A549 (cell line): ENCODE results near the gene CTNND2. TPM values are rescaled to one million over a fixed set of nuclear protein-coding genes. Genes with fewer than 3 reads are reported as not detected.

Source experiments
- ATAC-seq, 2 experiments: fragments of 200-7000 bp in 1 of 2; fragments of >200 bp in 1 of 2; cut with Nextera tagmentation in 1 of 2; cut with Tn5 transposase in 1 of 2; 3 replicates each; pipeline versions ENCODE4 v1.8.0 to v1.9.1; 2018 to 2020; ENCODE audit warnings: mild to moderate bottlenecking in 1 of 2, moderate library complexity in 1 of 2
- CTCF ChIA-PET: fragments of 300-600 bp; sonication (Branson Sonifier 250); formaldehyde crosslinking; extraction: SDS; loops from one replicate; lab custom pipeline; 2021; ENCODE audit warnings: antibody characterized with exemption, inconsistent platforms; lab: Yijun Ruan, JAX
- POLR2A ChIA-PET: fragments of 350-600 bp; formaldehyde crosslinking; extraction: SDS; loops from one replicate; lab custom pipeline; 2021; ENCODE audit warnings: antibody characterized with exemption, inconsistent platforms; lab: Yijun Ruan, JAX
- DNase-seq, 2 experiments: peaks; one replicate each; pipeline versions ENCODE4 v3.0.0 to v3.0.0-alpha.2; 2011 to 2016; ENCODE audit warnings: low read depth in 1 of 2, low spot score in 1 of 2
- FAIRE-seq: peaks from 2 replicates; lab custom pipeline; 2011; peaks lifted over from hg19 to GRCh38; lab: Jason Lieb, UNC
- H3K27ac ChIP-seq, 2 experiments: fragments of >200 bp; sonication (Bioruptor Twin); formaldehyde crosslinking; 3 replicates each; pipeline ENCODE4 v1.5.1; 2016 to 2017
- H3K4me1 ChIP-seq: fragments of >200 bp; sonication (Bioruptor Twin); formaldehyde crosslinking; 3 replicates; pipeline ENCODE4 v1.6.1; 2016
- H3K4me2 ChIP-seq: fragments of >200 bp; sonication (Bioruptor Twin); formaldehyde crosslinking; 3 replicates; pipeline ENCODE4 v1.6.1; 2016
- H3K4me3 ChIP-seq: fragments of >200 bp; sonication (Bioruptor Twin); formaldehyde crosslinking; 3 replicates; pipeline ENCODE4 v1.5.1; 2016
- H3K9me3 ChIP-seq: fragments of >200 bp; sonication (Bioruptor Twin); formaldehyde crosslinking; 3 replicates; pipeline ENCODE4 v1.6.1; 2016
- BHLHE40 ChIP-seq: IDR thresholded peaks from 2 replicates; pipeline ENCODE4 v1.6.1; 2012; ENCODE audit warnings: low read depth, low read length, inconsistent platforms
- CBX8 ChIP-seq: fragments of 200-600 bp; sonication (generic); IDR thresholded peaks from 2 replicates; pipeline ENCODE4 v1.6.1; 2016
- CHD2 ChIP-seq: fragments of 150-350 bp; IDR thresholded peaks from 2 replicates; pipeline ENCODE4 v1.6.1; 2014; ENCODE audit warnings: low read length; ENCODE audit not compliant: partially characterized antibody
- FOSB ChIP-seq: fragments of 250-450 bp; sonication (Bioruptor Pico); IDR thresholded peaks from 2 replicates; pipeline ENCODE4 v1.5.0; 2020; ENCODE audit warnings: mild to moderate bottlenecking, moderate library complexity
- FOXS1 ChIP-seq: fragments of 250-450 bp; sonication (Bioruptor Pico); IDR thresholded peaks from 2 replicates; pipeline ENCODE4 v1.5.0; 2020; ENCODE audit warnings: mild to moderate bottlenecking, moderate library complexity
- MAZ ChIP-seq: fragments of 150-350 bp; IDR thresholded peaks from 2 replicates; pipeline ENCODE4 v1.6.1; 2014; ENCODE audit warnings: antibody characterized with exemption, low read depth, low read length, borderline replicate concordance
- NFE2L2 ChIP-seq: fragments of 150-350 bp; conservative IDR thresholded peaks from 2 replicates; pipeline ENCODE4 v1.6.1; 2014; ENCODE audit warnings: low read length
- NR3C1 ChIP-seq: fragments of >200 bp; sonication (Bioruptor Twin); formaldehyde crosslinking; IDR thresholded peaks from 3 replicates; pipeline ENCODE4 v1.6.1; 2017
- POLR2A ChIP-seq: IDR thresholded peaks from 2 replicates; pipeline ENCODE4 v1.6.1; 2012; ENCODE audit warnings: mild to moderate bottlenecking, low read length
- POLR2AphosphoS2 ChIP-seq: conservative IDR thresholded peaks from 2 replicates; pipeline ENCODE4 v1.6.1; 2012; ENCODE audit warnings: low read length, improper control_type of control experiment, inconsistent platforms
- SREBF2 ChIP-seq: fragments of 450-650 bp; IDR thresholded peaks from 2 replicates; pipeline ENCODE4 v1.6.1; 2014; ENCODE audit warnings: mild to moderate bottlenecking, moderate library complexity
- TFCP2L1 ChIP-seq: fragments of 250-450 bp; sonication (Bioruptor Pico); IDR thresholded peaks from 2 replicates; pipeline ENCODE4 v1.5.0; 2021; ENCODE audit warnings: mild to moderate bottlenecking
- TP53 ChIP-seq: fragments of 250-450 bp; sonication (Bioruptor Pico); IDR thresholded peaks from 2 replicates; pipeline ENCODE4 v1.5.0; 2021; ENCODE audit warnings: mild to moderate bottlenecking, moderate library complexity
- ZC3H11A ChIP-seq: fragments of 450-650 bp; IDR thresholded peaks from 2 replicates; pipeline ENCODE4 v1.6.1; 2014; ENCODE audit warnings: antibody characterized with exemption, mild to moderate bottlenecking
- ZNF302 ChIP-seq: fragments of 250-450 bp; sonication (Bioruptor Pico); IDR thresholded peaks from 2 replicates; pipeline ENCODE4 v1.9.0; 2021; ENCODE audit warnings: inconsistent platforms, mild to moderate bottlenecking, moderate library complexity
- ZSCAN20 ChIP-seq: fragments of 250-450 bp; sonication (Bioruptor Pico); IDR thresholded peaks from 2 replicates; pipeline ENCODE4 v1.8.0; 2022; ENCODE audit warnings: mild to moderate bottlenecking, moderate library complexity
- WGBS: methylation state at CpG from one replicate; pipeline ENCODE4 v1.1.6; 2017; ENCODE audit errors: missing lambda C conversion rate; 5-methylcytosine and 5-hydroxymethylcytosine counted together
- polyA plus RNA-seq, 4 experiments: library from polyadenylated mRNA; depleted of rRNA in 3 of 4; stranded (reverse); fragments of >200 nt; fragmentation: RNase III in 1 of 4; extraction: RNeasy Plus Mini Kit Qiagen cat#74134 plus additional on column Dnase treatment in 1 of 4; gene quantifications; 2 replicates in 3 of 4; 3 replicates in 1 of 4; pipeline ENCODE4 v1.2.3, GENCODE V29; 2011 to 2017
- TF ChIP-seq, protein P1 (sequence below): fragments of 200-600 bp; sonication (generic); IDR thresholded peaks from 2 replicates; pipeline ENCODE4 v1.6.1; 2016; ENCODE audit warnings: antibody characterized with exemption, mild to moderate bottlenecking, moderate library complexity
- TF ChIP-seq, protein P2 (sequence below): IDR thresholded peaks from 2 replicates; pipeline ENCODE4 v1.6.1; 2012
- TF ChIP-seq, protein P3 (sequence below): fragments of >200 bp; sonication (Bioruptor Twin); formaldehyde crosslinking; IDR thresholded peaks from 2 replicates; pipeline ENCODE4 v1.6.1; 2016
- TF ChIP-seq, protein P4 (sequence below): fragments of 250-450 bp; sonication (Bioruptor Pico); IDR thresholded peaks from 2 replicates; pipeline ENCODE4 v1.5.0; 2020; ENCODE audit warnings: low read depth, mild to moderate bottlenecking, moderate library complexity

Gene CTNND2
- polyA plus RNA-seq, 2 of the 4 experiments (the other 2 are of a cell fraction), result not detected

DNA sequence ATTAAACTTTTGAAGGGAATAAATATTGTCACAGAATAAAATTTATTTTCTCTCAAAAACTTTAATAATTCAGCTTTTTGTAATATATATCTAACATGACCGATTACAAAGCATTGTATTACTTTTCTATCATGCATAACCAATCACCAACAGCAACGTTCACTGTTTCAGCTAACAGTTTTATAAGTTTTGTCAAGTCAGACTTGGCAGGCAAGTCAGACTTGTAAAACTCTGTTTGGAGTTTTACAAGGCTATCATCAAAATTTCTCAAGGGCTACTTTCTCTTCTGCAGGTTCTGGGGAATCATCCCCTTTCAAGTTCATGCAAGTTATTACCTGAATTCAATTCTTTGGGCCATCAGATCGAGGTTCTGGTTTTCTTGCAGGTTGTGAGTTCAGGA lies 347.2 kb downstream of the CTNND2 start (continued):
- TF ChIP-seq NR3C1 (no peak), CHD2 (no peak)

DNA sequence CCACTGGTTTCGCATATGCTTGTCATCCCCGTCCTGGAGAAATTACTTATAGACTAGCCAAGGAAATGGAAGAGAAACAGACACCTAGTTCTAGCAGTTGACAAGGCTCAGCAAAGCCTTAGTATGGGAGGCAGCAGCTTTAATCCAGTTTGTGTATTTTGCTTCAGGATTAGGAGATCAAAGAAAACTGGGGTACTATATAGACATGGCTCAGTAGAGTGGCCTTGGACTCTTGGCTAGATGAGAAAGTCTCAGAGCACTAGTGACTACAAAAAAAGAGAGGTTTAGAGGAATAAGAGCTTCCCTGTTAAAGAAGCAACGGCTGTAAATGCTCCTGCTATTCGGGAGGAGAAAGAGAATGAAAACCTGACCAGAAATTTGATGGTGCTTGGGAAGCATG lies 349.1 kb downstream of the CTNND2 start:
- FAIRE-seq (no peak), ATAC-seq (no peak), DNase-seq (no peak)
- H3K9me3 ChIP-seq, result no peaks in the 10 kb centered on the region
- CTCF ChIA-PET, result interaction anchor here (1.1 kb wide), 1 partner anchor 124 kb away, joined by 4 read pairs; no protein-coding TSS in a partner anchor
- H3K4me1 ChIP-seq, result no peaks in the 10 kb centered on the region
- WGBS, result under 1% methylated on average over 4 of the region's 4 CpGs
- no peak overlapping the region for H3K4me2 ChIP-seq
- H3K27ac ChIP-seq, result no peak overlapping the region
- POLR2A ChIA-PET, result no interaction called here
- H3K4me3 ChIP-seq, result no peak overlapping the region
- TF ChIP-seq SREBF2, result no peak
- TF ChIP-seq POLR2A, result no peak
- TF ChIP-seq CBX8, result no peak
- TF ChIP-seq, protein P1, sequence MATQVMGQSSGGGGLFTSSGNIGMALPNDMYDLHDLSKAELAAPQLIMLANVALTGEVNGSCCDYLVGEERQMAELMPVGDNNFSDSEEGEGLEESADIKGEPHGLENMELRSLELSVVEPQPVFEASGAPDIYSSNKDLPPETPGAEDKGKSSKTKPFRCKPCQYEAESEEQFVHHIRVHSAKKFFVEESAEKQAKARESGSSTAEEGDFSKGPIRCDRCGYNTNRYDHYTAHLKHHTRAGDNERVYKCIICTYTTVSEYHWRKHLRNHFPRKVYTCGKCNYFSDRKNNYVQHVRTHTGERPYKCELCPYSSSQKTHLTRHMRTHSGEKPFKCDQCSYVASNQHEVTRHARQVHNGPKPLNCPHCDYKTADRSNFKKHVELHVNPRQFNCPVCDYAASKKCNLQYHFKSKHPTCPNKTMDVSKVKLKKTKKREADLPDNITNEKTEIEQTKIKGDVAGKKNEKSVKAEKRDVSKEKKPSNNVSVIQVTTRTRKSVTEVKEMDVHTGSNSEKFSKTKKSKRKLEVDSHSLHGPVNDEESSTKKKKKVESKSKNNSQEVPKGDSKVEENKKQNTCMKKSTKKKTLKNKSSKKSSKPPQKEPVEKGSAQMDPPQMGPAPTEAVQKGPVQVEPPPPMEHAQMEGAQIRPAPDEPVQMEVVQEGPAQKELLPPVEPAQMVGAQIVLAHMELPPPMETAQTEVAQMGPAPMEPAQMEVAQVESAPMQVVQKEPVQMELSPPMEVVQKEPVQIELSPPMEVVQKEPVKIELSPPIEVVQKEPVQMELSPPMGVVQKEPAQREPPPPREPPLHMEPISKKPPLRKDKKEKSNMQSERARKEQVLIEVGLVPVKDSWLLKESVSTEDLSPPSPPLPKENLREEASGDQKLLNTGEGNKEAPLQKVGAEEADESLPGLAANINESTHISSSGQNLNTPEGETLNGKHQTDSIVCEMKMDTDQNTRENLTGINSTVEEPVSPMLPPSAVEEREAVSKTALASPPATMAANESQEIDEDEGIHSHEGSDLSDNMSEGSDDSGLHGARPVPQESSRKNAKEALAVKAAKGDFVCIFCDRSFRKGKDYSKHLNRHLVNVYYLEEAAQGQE, result no peak
- no peak for TF ChIP-seq FOSB
- TF ChIP-seq, protein P2, sequence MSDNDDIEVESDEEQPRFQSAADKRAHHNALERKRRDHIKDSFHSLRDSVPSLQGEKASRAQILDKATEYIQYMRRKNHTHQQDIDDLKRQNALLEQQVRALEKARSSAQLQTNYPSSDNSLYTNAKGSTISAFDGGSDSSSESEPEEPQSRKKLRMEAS, result no peak
- no peak for TF ChIP-seq NR3C1
- TF ChIP-seq ZNF302 (CRISPR knock-in tag), result no peak
- no peak for TF ChIP-seq NFE2L2
- no peak for TF ChIP-seq MAZ
- TF ChIP-seq BHLHE40, result no peak
- no peak for TF ChIP-seq ZSCAN20
- TF ChIP-seq, protein P3, sequence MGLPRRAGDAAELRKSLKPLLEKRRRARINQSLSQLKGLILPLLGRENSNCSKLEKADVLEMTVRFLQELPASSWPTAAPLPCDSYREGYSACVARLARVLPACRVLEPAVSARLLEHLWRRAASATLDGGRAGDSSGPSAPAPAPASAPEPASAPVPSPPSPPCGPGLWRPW, result no peak
- TF ChIP-seq FOXS1 (CRISPR knock-in tag), result no peak
- no peak for TF ChIP-seq TFCP2L1 (CRISPR knock-in tag)

DNA sequence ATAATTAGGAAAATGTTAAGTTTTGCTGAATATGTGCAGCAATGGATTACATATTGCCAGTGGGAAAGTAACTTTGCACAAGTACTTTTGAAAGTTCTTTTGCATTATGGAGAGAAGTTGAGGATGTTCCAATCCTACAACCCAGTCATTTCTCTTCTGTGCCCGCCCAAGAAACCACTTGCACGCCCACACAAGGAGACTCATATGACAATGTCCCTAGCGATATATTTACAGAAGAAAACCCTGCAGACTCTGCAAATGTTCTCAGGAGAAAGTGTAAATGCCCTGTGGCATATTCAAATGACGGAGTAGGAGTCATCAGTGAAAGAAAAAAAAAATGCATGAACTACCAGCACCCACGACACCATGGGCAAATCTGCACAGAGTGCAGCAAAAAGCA lies 356.5 kb downstream of the CTNND2 start:
- Histone ChIP-seq H3K27ac (no peak overlapping the region), H3K4me1 (no peaks in the 10 kb centered on the region), H3K4me3 (no peak overlapping the region), H3K9me3 (no peaks in the 10 kb centered on the region), H3K4me2 (no peak overlapping the region)
- CTCF ChIA-PET, result no interaction called here
- POLR2A ChIA-PET, result no interaction called here
- FAIRE-seq, result no peak
- no peak for TF ChIP-seq TP53 (CRISPR knock-in tag)
- no peak for DNase-seq
- ATAC-seq, result no peak
- 2% methylated on average over 5 of the region's 5 CpGs for WGBS

DNA sequence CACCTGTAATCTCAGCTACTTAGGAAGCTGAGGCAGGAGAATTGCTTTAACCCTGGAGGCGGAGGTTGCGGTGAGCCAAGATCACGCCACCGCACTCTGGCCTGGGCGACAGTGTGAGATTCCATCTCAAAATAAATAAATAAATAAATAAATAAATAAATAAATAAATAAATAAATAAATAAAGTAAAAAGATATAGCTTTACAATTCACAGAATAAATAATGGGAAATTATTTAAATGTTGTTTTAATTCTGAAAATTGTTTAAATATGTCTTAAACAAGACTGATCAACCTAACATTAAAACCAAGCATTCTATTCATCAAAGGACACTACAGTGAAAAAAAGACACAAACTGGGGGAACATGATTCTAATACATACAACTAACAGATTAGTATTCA lies 357.1 kb downstream of the CTNND2 start:
- FAIRE-seq (no peak), ATAC-seq (no peak), DNase-seq (no peak)
- ChIA-PET POLR2A (no interaction called here), CTCF (no interaction called here)
- no peak overlapping the region for H3K4me2 ChIP-seq
- H3K4me1 ChIP-seq, result no peaks in the 10 kb centered on the region
- 79% methylated on average over 5 of the region's 5 CpGs for WGBS
- H3K4me3 ChIP-seq, result no peak overlapping the region
- H3K27ac ChIP-seq, result no peak overlapping the region
- TF ChIP-seq NFE2L2 (no peak), POLR2AphosphoS2 (no peak), ZC3H11A (peak; percentile 64), FOSB (no peak)
- TF ChIP-seq, protein P4, sequence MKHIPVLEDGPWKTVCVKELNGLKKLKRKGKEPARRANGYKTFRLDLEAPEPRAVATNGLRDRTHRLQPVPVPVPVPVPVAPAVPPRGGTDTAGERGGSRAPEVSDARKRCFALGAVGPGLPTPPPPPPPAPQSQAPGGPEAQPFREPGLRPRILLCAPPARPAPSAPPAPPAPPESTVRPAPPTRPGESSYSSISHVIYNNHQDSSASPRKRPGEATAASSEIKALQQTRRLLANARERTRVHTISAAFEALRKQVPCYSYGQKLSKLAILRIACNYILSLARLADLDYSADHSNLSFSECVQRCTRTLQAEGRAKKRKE (CRISPR knock-in tag), result no peak
- no peaks in the 10 kb centered on the region for H3K9me3 ChIP-seq
